ENCODE measurements around the gene CDADC1. TPM values are rescaled to one million over a fixed set of nuclear protein-coding genes. Genes with fewer than 3 reads are reported as not detected.

Gene CDADC1
- total RNA-seq = 4.3 and 5.1 TPM in 2 replicates

GRCh38 chr13:49247643-49248621 lies at the start of gene CDADC1:
CDADC1 (plus strand) TSS chr13:49247925; CDS start chr13:49248038, 113 bp downstream.

GRCh38 chr13:49220036-49220855 lies 27.5 kb upstream of the CDADC1 start, which contains the start of gene MLNR:
MLNR (plus strand) TSS chr13:49220338; CDS start chr13:49220338, 0 bp downstream.

Other genes with a start within 250 kb of the CDADC1 start
- not detected in 2 replicates for gene MLNR, start 27.6 kb upstream of the CDADC1 start, total RNA-seq
- gene CAB39L, start 196.1 kb downstream of the CDADC1 start, total RNA-seq = 9.7 TPM in 2 replicates
- 8.8 and 9.4 TPM in 2 replicates for gene SETDB2, start 196.3 kb downstream of the CDADC1 start, total RNA-seq
- 14.9 and 16.8 TPM in 2 replicates for gene PHF11, start 248.0 kb downstream of the CDADC1 start, total RNA-seq

Measured in smooth muscle cell of bladder (primary cell).